Mesendoderm (in vitro differentiated cells): ENCODE data around the gene GSTT4.

ENCODE experiments used
- DNase-seq: peaks from one replicate; pipeline ENCODE4 v3.0.0; 2013
- H2AK5ac ChIP-seq: 2 replicates; pipeline ENCODE4 v1.6.1; 2013; ENCODE audit warnings: low read length, inconsistent platforms
- H2BK120ac ChIP-seq: 2 replicates; pipeline ENCODE4 v1.6.1; 2013; ENCODE audit warnings: low read depth, mild to moderate bottlenecking, low read length, moderate library complexity, mixed read lengths
- H2BK15ac ChIP-seq: replicated peaks from 2 replicates; pipeline ENCODE4 v1.6.1; 2013; ENCODE audit warnings: low read depth, mild to moderate bottlenecking, moderate library complexity
- H2BK5ac ChIP-seq: 2 replicates; pipeline ENCODE4 v1.6.1; 2013; ENCODE audit warnings: low read length, inconsistent platforms
- H3K18ac ChIP-seq: 2 replicates; pipeline ENCODE4 v1.6.1; 2013; ENCODE audit warnings: mild to moderate bottlenecking, low read length, mixed read lengths
- H3K23ac ChIP-seq: one replicate; pipeline ENCODE4 v1.6.1; 2013; ENCODE audit warnings: low read length
- H3K27ac ChIP-seq: 2 replicates; pipeline ENCODE4 v1.5.1; 2013; ENCODE audit warnings: low read depth, mild to moderate bottlenecking, inconsistent platforms, low read length, moderate library complexity
- H3K27me3 ChIP-seq: 2 replicates; pipeline ENCODE4 v1.6.1; 2013; ENCODE audit warnings: low read length, control low read depth, mild to moderate bottlenecking, inconsistent platforms; ENCODE audit not compliant: insufficient read depth, poor library complexity
- H3K36me3 ChIP-seq: 2 replicates; pipeline ENCODE4 v1.6.1; 2013; ENCODE audit warnings: low read length, inconsistent platforms; ENCODE audit not compliant: control insufficient read depth, insufficient read depth
- H3K4ac ChIP-seq: one replicate; pipeline ENCODE4 v1.6.1; 2013; ENCODE audit warnings: low read depth, mild to moderate bottlenecking, low read length, moderate library complexity
- H3K4me1 ChIP-seq: 2 replicates; pipeline ENCODE4 v1.6.1; 2013; ENCODE audit warnings: low read depth, low read length, inconsistent platforms; ENCODE audit not compliant: control insufficient read depth
- H3K4me2 ChIP-seq: 2 replicates; pipeline ENCODE4 v1.6.1; 2013; ENCODE audit warnings: low read length
- H3K4me3 ChIP-seq: 2 replicates; pipeline ENCODE4 v1.5.1; 2013; ENCODE audit warnings: mild to moderate bottlenecking, low read length
- H3K56ac ChIP-seq: one replicate; pipeline ENCODE4 v1.6.1; 2013; ENCODE audit warnings: low read length
- H3K79me1 ChIP-seq: 2 replicates; pipeline ENCODE4 v1.6.1; 2013; ENCODE audit warnings: low read length, inconsistent platforms
- H3K79me2 ChIP-seq: 2 replicates; pipeline ENCODE4 v1.6.1; 2013; ENCODE audit warnings: mild to moderate bottlenecking, low read length; ENCODE audit not compliant: control insufficient read depth, insufficient read depth
- H3K9ac ChIP-seq: 2 replicates; pipeline ENCODE4 v1.6.1; 2013; ENCODE audit warnings: low read length, inconsistent platforms
- H4K5ac ChIP-seq: one replicate; pipeline ENCODE4 v1.6.1; 2013; ENCODE audit warnings: low read length
- H4K8ac ChIP-seq: one replicate; pipeline ENCODE4 v1.6.1; 2013; ENCODE audit warnings: low read depth, mild to moderate bottlenecking, control low read depth, low read length, moderate library complexity
- WGBS: extraction: QIAGEN DNeasy Blood & Tissue Kit; methylation state at CpG from one replicate; pipeline ENCODE4 v1.1.7; 2013; ENCODE audit warnings: low lambda C conversion rate, missing lambda C conversion rate; ENCODE audit not compliant: insufficient coverage; ENCODE audit errors: extremely low coverage; 5-methylcytosine and 5-hydroxymethylcytosine counted together

Gene GSTT4

DNA sequence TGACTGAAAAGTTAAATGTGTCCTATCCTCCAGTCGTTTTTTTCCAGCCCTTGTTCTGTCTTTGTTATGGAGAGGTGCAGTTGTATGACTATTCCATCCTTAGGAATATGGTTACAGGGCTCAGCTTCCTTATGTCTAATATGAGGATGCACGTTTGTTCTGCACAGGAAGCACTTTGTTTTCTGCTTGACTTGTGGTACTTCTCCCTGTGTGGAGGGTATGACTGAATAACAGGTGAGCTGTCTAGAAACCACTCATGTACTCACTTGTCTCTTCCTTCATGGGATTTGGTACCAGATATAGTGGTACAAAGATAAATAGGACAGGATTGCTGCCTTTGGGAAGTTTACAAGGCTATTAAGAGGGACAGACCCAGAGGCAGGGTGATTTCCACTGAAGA is 23.3 kb upstream of the GSTT4 start:
- Histone ChIP-seq H3K27ac (no peak overlapping the region), H3K9ac (no peak overlapping the region), H3K4me3 (no peak overlapping the region), H3K36me3 (no peaks in the 10 kb centered on the region), H4K8ac (no peak overlapping the region), H2AK5ac (no peak overlapping the region), H3K79me2 (peaks cover 4% of the 10 kb centered on the region), H3K27me3 (no peaks in the 10 kb centered on the region), H3K79me1 (peaks cover 24% of the 10 kb centered on the region), H3K23ac (no peak overlapping the region), H3K4me1 (no peaks in the 10 kb centered on the region), H3K56ac (no peak overlapping the region), H2BK15ac (no peak overlapping the region), H4K5ac (no peak overlapping the region), H3K4me2 (no peak overlapping the region), H3K4ac (no peak overlapping the region), H2BK120ac (no peak overlapping the region), H2BK5ac (no peak overlapping the region), H3K18ac (no peak overlapping the region)
- WGBS, result no CpG with 5 or more reads among the region's 2 CpGs
- no peak for DNase-seq

DNA sequence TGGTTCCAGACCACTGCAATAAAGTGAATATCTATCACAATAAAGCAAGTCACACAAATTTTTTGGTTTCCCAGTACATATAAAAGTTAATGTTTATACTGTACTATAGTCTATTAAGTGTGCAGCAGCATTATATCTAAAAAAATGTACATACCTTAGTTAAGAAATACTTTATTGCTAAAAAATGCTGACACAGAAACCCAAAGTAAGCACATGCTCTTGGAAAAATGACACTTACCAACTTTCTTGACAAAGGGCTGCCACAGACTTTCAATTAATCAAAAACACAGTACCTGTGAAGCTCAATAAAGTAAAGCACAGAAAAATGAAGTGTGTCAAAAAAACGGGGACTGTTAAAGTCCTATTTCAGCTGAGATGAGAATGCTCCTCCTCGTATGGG is 22.7 kb upstream of the GSTT4 start:
- no peak overlapping the region for H4K8ac ChIP-seq
- H3K9ac ChIP-seq, result no peak overlapping the region
- H2BK5ac ChIP-seq, result no peak overlapping the region
- no CpG with 5 or more reads among the region's 2 CpGs for WGBS
- H3K4me1 ChIP-seq, result no peaks in the 10 kb centered on the region
- no peak overlapping the region for H3K56ac ChIP-seq
- peaks cover 4% of the 10 kb centered on the region for H3K79me2 ChIP-seq
- no peak for DNase-seq
- H4K5ac ChIP-seq, result no peak overlapping the region
- H3K79me1 ChIP-seq, result peaks cover 24% of the 10 kb centered on the region
- H3K4me2 ChIP-seq, result no peak overlapping the region
- H3K27ac ChIP-seq, result no peak overlapping the region
- no peak overlapping the region for H2BK15ac ChIP-seq
- no peak overlapping the region for H3K18ac ChIP-seq
- no peak overlapping the region for H2BK120ac ChIP-seq
- H3K36me3 ChIP-seq, result no peaks in the 10 kb centered on the region
- H3K4me3 ChIP-seq, result no peak overlapping the region
- no peak overlapping the region for H3K4ac ChIP-seq
- no peaks in the 10 kb centered on the region for H3K27me3 ChIP-seq
- H2AK5ac ChIP-seq, result no peak overlapping the region
- no peak overlapping the region for H3K23ac ChIP-seq

DNA sequence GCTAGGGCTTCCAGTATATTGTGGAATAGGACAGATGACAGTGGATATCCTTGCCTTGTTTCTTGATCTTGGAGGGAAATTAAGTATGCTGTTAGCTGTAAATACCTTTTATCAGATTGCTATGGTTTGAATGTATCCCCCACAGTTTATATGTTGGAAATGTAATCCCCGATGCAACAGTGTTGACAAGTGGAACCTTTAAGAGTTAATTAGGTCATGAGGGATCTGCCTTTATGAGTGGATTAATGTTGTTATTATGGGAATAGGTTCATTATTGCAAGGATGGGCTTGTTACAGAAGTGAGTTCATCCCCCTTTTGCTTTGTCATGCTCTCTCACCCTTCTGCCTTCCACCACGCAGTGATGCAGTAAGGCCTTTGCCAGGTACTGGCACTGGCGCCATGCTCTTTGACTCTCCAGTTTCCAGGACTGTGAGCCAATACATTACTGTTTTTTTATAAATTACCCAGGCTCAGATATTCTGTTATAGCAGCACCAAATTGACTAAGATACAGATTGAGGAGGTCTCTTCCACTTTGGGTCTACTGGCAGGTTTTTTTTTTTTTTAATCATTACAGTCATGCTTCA is 22.2 kb upstream of the GSTT4 start:
- H3K79me2 ChIP-seq, result peaks cover 4% of the 10 kb centered on the region
- H3K79me1 ChIP-seq, result peaks cover 24% of the 10 kb centered on the region
- no peak overlapping the region for H4K5ac ChIP-seq
- H3K4me3 ChIP-seq, result no peak overlapping the region
- H3K18ac ChIP-seq, result no peak overlapping the region
- no peak overlapping the region for H3K4me2 ChIP-seq
- H2BK15ac ChIP-seq, result no peak overlapping the region
- no peak overlapping the region for H2BK5ac ChIP-seq
- DNase-seq, result no peak
- no peak overlapping the region for H3K27ac ChIP-seq
- H3K23ac ChIP-seq, result no peak overlapping the region
- H3K56ac ChIP-seq, result no peak overlapping the region
- H3K27me3 ChIP-seq, result no peaks in the 10 kb centered on the region
- no peak overlapping the region for H4K8ac ChIP-seq
- no peak overlapping the region for H3K9ac ChIP-seq
- H3K4ac ChIP-seq, result no peak overlapping the region
- no peak overlapping the region for H2BK120ac ChIP-seq
- H2AK5ac ChIP-seq, result no peak overlapping the region
- no peaks in the 10 kb centered on the region for H3K4me1 ChIP-seq
- no peaks in the 10 kb centered on the region for H3K36me3 ChIP-seq
- WGBS, result no CpG with 5 or more reads among the region's 3 CpGs

DNA sequence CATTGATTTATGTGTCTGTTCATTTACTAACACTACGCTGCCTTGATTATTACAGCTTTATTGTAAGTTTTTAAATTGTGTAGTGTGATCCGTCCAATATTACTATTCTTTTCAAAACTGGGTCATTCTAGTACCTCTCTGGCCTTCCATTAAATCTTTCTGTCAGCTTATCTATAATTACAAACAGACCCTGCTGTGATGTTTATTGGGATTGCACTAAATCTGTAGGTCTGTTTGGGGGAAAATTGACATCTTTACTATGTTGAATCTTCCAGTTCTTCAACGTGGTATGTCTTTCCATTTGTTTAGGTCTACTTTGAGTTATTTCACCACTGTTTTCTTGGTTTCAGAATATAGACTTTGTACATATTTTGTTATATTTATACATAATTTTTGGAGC is 21.5 kb upstream of the GSTT4 start:
- DNase-seq, result no peak
- no peak overlapping the region for H3K27ac ChIP-seq
- H4K8ac ChIP-seq, result no peak overlapping the region
- H3K4ac ChIP-seq, result no peak overlapping the region
- H3K4me3 ChIP-seq, result no peak overlapping the region
- no peak overlapping the region for H2BK15ac ChIP-seq
- no peak overlapping the region for H2BK120ac ChIP-seq
- H3K9ac ChIP-seq, result no peak overlapping the region
- H2AK5ac ChIP-seq, result no peak overlapping the region
- H3K79me2 ChIP-seq, result peaks cover 4% of the 10 kb centered on the region
- H3K4me2 ChIP-seq, result no peak overlapping the region
- peaks cover 24% of the 10 kb centered on the region for H3K79me1 ChIP-seq
- H3K27me3 ChIP-seq, result no peaks in the 10 kb centered on the region
- H3K23ac ChIP-seq, result no peak overlapping the region
- H3K4me1 ChIP-seq, result no peaks in the 10 kb centered on the region
- no CpG with 5 or more reads among the region's 3 CpGs for WGBS
- H3K56ac ChIP-seq, result no peak overlapping the region
- no peak overlapping the region for H3K18ac ChIP-seq
- no peak overlapping the region for H4K5ac ChIP-seq
- no peak overlapping the region for H2BK5ac ChIP-seq
- no peaks in the 10 kb centered on the region for H3K36me3 ChIP-seq

DNA sequence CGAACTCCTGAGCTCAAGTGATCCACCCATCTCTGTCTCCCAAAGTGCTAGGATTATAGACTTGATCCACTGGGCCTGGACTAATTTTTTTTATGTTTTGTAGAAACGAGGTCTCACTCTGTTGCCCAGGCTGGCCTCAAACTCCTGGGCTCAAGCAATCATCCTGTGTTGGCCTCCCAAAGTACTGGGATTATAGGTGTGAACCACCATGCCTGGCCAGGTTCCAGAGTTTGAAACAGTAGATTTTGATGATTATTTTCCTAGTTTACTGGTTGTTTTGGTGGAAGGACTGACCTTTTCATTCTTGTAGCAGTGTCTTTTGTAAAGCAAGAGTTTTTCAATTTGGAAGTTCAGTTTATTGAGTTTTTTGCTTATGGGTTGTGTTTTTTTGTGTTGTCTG is 20.8 kb upstream of the GSTT4 start:
- Histone ChIP-seq H3K4ac (no peak overlapping the region), H4K8ac (no peak overlapping the region), H3K56ac (no peak overlapping the region), H3K27ac (no peak overlapping the region), H3K27me3 (no peaks in the 10 kb centered on the region), H2BK5ac (no peak overlapping the region), H2BK15ac (no peak overlapping the region), H2AK5ac (no peak overlapping the region), H3K4me2 (no peak overlapping the region), H2BK120ac (no peak overlapping the region), H3K18ac (no peak overlapping the region), H3K23ac (no peak overlapping the region), H3K79me1 (peaks cover 20% of the 10 kb centered on the region), H3K36me3 (no peaks in the 10 kb centered on the region), H3K4me3 (no peak overlapping the region), H3K9ac (no peak overlapping the region), H4K5ac (no peak overlapping the region), H3K4me1 (no peaks in the 10 kb centered on the region), H3K79me2 (peaks cover 4% of the 10 kb centered on the region)
- no CpG with 5 or more reads among the region's 2 CpGs for WGBS
- DNase-seq, result no peak

DNA sequence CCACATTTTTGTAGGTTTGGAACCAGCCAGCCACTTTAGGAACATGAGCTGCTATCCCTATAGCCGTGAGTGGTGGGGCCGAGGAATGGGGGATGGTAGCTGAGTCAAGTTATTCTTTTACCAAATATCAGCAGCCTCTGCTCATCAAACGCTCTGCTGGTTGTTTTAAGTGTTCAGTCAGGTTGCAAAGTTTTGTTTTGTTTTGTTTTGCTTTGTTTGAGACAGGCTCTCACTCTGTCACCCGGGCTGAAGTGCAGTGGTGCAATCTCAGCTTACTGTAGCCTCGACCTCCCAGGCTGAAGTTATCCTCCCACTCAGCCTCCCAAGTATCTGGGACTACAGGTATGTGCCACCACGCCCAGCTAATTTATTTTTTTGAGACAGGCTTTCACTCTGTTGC is 20.2 kb upstream of the GSTT4 start:
- no peak overlapping the region for H2BK120ac ChIP-seq
- no peak overlapping the region for H2BK5ac ChIP-seq
- no peak overlapping the region for H3K4ac ChIP-seq
- H3K36me3 ChIP-seq, result no peaks in the 10 kb centered on the region
- no peak overlapping the region for H2BK15ac ChIP-seq
- H3K23ac ChIP-seq, result no peak overlapping the region
- H3K27me3 ChIP-seq, result no peaks in the 10 kb centered on the region
- H4K8ac ChIP-seq, result no peak overlapping the region
- H3K9ac ChIP-seq, result no peak overlapping the region
- peaks cover 2% of the 10 kb centered on the region for H3K79me2 ChIP-seq
- peaks cover 15% of the 10 kb centered on the region for H3K79me1 ChIP-seq
- DNase-seq, result no peak
- H3K56ac ChIP-seq, result no peak overlapping the region
- H3K4me3 ChIP-seq, result no peak overlapping the region
- H2AK5ac ChIP-seq, result no peak overlapping the region
- H3K18ac ChIP-seq, result no peak overlapping the region
- no CpG with 5 or more reads among the region's 6 CpGs for WGBS
- no peak overlapping the region for H4K5ac ChIP-seq
- H3K4me1 ChIP-seq, result no peaks in the 10 kb centered on the region
- no peak overlapping the region for H3K27ac ChIP-seq
- H3K4me2 ChIP-seq, result no peak overlapping the region
